Smooth muscle cell (in vitro differentiated cells): ENCODE measurements around the gene CLIC1. TPM values are rescaled to one million over a fixed set of nuclear protein-coding genes. Genes with fewer than 3 reads are reported as not detected.

Experiments
- DNase-seq: peaks from one replicate; lab custom pipeline; 2025; ENCODE audit not compliant: unreplicated experiment; lab: John Stamatoyannopoulos, UW
- H2AFZ ChIP-seq: fragments of 200-600 bp; sonication (generic); 2 replicates; pipeline ENCODE4 v1.6.0; 2016; ENCODE audit warnings: antibody characterized with exemption, low read depth, mild to moderate bottlenecking
- H3F3A ChIP-seq: fragments of 200-600 bp; sonication (generic); 2 replicates; pipeline ENCODE4 v1.6.0; 2017; ENCODE audit warnings: antibody characterized with exemption, low read depth
- H3K27ac ChIP-seq: fragments of 200-600 bp; sonication (generic); 2 replicates; pipeline ENCODE4 v1.5.1; 2016; ENCODE audit warnings: low read depth, mild to moderate bottlenecking
- H3K27me3 ChIP-seq: fragments of 200-600 bp; sonication (generic); 2 replicates; pipeline ENCODE4 v1.6.1; 2016; ENCODE audit warnings: low read depth, mild to moderate bottlenecking
- H3K36me3 ChIP-seq: fragments of 200-600 bp; sonication (generic); 2 replicates; pipeline ENCODE4 v1.5.1; 2016; ENCODE audit warnings: low read depth
- H3K4me1 ChIP-seq: fragments of 200-600 bp; sonication (generic); 2 replicates; pipeline ENCODE4 v1.5.1; 2016; ENCODE audit warnings: low read depth
- H3K4me2 ChIP-seq: fragments of 200-600 bp; sonication (generic); 2 replicates; pipeline ENCODE4 v1.6.0; 2016; ENCODE audit warnings: mild to moderate bottlenecking
- H3K4me3 ChIP-seq: fragments of 200-600 bp; sonication (generic); 2 replicates; pipeline ENCODE4 v1.5.1; 2016; ENCODE audit warnings: mild to moderate bottlenecking
- H3K79me2 ChIP-seq: fragments of 200-600 bp; sonication (generic); 2 replicates; pipeline ENCODE4 v1.6.0; 2016; ENCODE audit warnings: low read depth, mild to moderate bottlenecking
- H3K9ac ChIP-seq: fragments of 200-600 bp; sonication (generic); 2 replicates; pipeline ENCODE4 v1.6.0; 2016; ENCODE audit warnings: low read depth
- H3K9me3 ChIP-seq: fragments of 200-600 bp; sonication (generic); replicated peaks from 2 replicates; pipeline ENCODE4 v1.5.1; 2016; ENCODE audit warnings: low read depth
- H4K20me1 ChIP-seq: fragments of 200-600 bp; sonication (generic); 2 replicates; pipeline ENCODE4 v1.6.0; 2016; ENCODE audit warnings: low read depth
- CTCF ChIP-seq: fragments of 200-600 bp; sonication (generic); IDR thresholded peaks from 2 replicates; pipeline ENCODE4 v1.5.1; 2017; ENCODE audit warnings: borderline replicate concordance, mild to moderate bottlenecking, antibody characterized with exemption; ENCODE audit not compliant: insufficient read depth, poor library complexity, severe bottlenecking
- WGBS: methylation state at CpG from one replicate; pipeline ENCODE4 v1.1.7; 2016; ENCODE audit warnings: low lambda C conversion rate; 5-methylcytosine and 5-hydroxymethylcytosine counted together
- polyA plus RNA-seq: library from polyadenylated mRNA; unstranded; fragments of >200 nt; fragmentation: Nextera tagmentation; extraction: Ambion mirVana; gene quantifications from 2 replicates; pipeline ENCODE4 v1.2.1, GENCODE V29; 2016
- total RNA-seq: library from RNA; depleted of rRNA; stranded (reverse); fragments of >200 nt; gene quantifications from 2 replicates; pipeline ENCODE4 v1.2.3, GENCODE V29; 2014

The CLIC1 gene
- total and polyA plus RNA-seq, 2 experiments from 2014 or later, result 417 to 628 TPM

GRCh38 chr6:31718265-31718664, 18.1 kb downstream of the CLIC1 start:
- 93% methylated on average over 1 of the region's 1 CpG for WGBS
- Histone ChIP-seq H3K4me3 (no peak overlapping the region), H3K36me3 (no peaks in the 10 kb centered on the region), H3K9me3 (no peaks in the 10 kb centered on the region), H3K27me3 (no peaks in the 10 kb centered on the region), H4K20me1 (no peaks in the 10 kb centered on the region), H2AFZ (no peak overlapping the region), H3K4me1 (peaks cover 18% of the 10 kb centered on the region), H3K27ac (peak overlapping the region; percentile 37), H3K9ac (no peak overlapping the region), H3K4me2 (no peak overlapping the region), H3K79me2 (no peaks in the 10 kb centered on the region), H3F3A (no peaks in the 10 kb centered on the region)
- no peak for DNase-seq
- TF ChIP-seq CTCF, result no peak

- Histone ChIP-seq H2AFZ (no peak overlapping the region), H3K27ac (peak overlapping the region; percentile 37), H3K36me3 (no peaks in the 10 kb centered on the region), H3K4me2 (no peak overlapping the region), H3K4me1 (peaks cover 21% of the 10 kb centered on the region), H3K9me3 (no peaks in the 10 kb centered on the region), H3F3A (no peaks in the 10 kb centered on the region), H3K9ac (no peak overlapping the region), H3K27me3 (no peaks in the 10 kb centered on the region), H3K4me3 (no peak overlapping the region), H4K20me1 (no peaks in the 10 kb centered on the region), H3K79me2 (no peaks in the 10 kb centered on the region)
- no peak for DNase-seq
- WGBS, result 57% methylated on average over 10 of the region's 10 CpGs
- no peak for TF ChIP-seq CTCF
Observed at GRCh38 chr6:31717499-31718222, 18.7 kb downstream of the CLIC1 start.

- Histone ChIP-seq H4K20me1 (no peaks in the 10 kb centered on the region), H3F3A (no peaks in the 10 kb centered on the region), H3K36me3 (no peaks in the 10 kb centered on the region), H3K4me2 (peak within 1 kb of the TSS; percentile 34), H3K79me2 (no peaks in the 10 kb centered on the region), H3K4me1 (peaks cover 21% of the 10 kb centered on the region), H3K9ac (no peak within 1 kb of the TSS), H3K4me3 (no peak within 1 kb of the TSS), H2AFZ (peak within 1 kb of the TSS; percentile 91), H3K9me3 (no peaks in the 10 kb centered on the region), H3K27me3 (no peaks in the 10 kb centered on the region), H3K27ac (no peak within 1 kb of the TSS)
- TF ChIP-seq CTCF, result no peak
- DNase-seq, result no peak
- WGBS, result 66% methylated on average over 15 of the region's 16 CpGs
Observed at GRCh38 chr6:31715022-31715958, 21.0 kb downstream of the CLIC1 start, which contains the start of gene LY6G6D. Gene LY6G6D, plus strand, starts transcription at chr6:31715348. Its CDS starts 8 bp downstream, at chr6:31715356.
